Mammary epithelial cell (primary cell): Measurements from ENCODE around the gene FOXK1.

Experiments used
- CTCF ChIP-seq, 2 donors: IDR thresholded peaks in 1 of 2; conservative IDR thresholded peaks in 1 of 2; 2 replicates each; pipeline ENCODE4 v1.5.1; 2011 to 2012; ENCODE audit warnings: inconsistent platforms in 2 of 2, low read length in 2 of 2, mild to moderate bottlenecking in 2 of 2, control low read depth in 1 of 2, low read depth in 1 of 2; ENCODE audit not compliant: insufficient read depth in 1 of 2; ENCODE audit errors: extremely low read depth in 1 of 2
- EZH2 ChIP-seq: IDR thresholded peaks from 2 replicates; pipeline ENCODE4 v1.6.1; 2012; ENCODE audit warnings: low read length, inconsistent platforms, borderline replicate concordance

GRCh38 chr7:4725014-4725849 lies 43.1 kb downstream of the FOXK1 start:
- TF ChIP-seq CTCF (conservative IDR thresholded peaks at IDR 0.05 in 1 of 2, IDR thresholded peaks at IDR 0.05 in 1 of 2; ENCODE audit: extremely low read depth in 1 of 2, insufficient read depth in 1 of 2, low read depth in 1 of 2, low read length in 2 of 2) (no peak), EZH2 (no peak)
